Muscle of back (tissue), 11 donors: ENCODE measurements around the gene JAML. TPM values are rescaled to one million over a fixed set of nuclear protein-coding genes. Genes with fewer than 3 reads are reported as not detected.

ENCODE experiments used
- DNase-seq, 3 donors: peaks; one replicate each; pipeline versions ENCODE4 v3.0.0 to v3.0.0-alpha.2; 2013
- polyA plus RNA-seq, 10 donors: library from polyadenylated mRNA; unstranded; fragments of 120-200 nt; gene quantifications; one replicate each; pipeline ENCODE4 v1.2.1, GENCODE V29; 2013; ENCODE audit not compliant: insufficient read length in 10 of 10

Gene JAML
- polyA plus RNA-seq, 10 donors, result 1.4 to 6.4 (median 3.0) TPM

DNA sequence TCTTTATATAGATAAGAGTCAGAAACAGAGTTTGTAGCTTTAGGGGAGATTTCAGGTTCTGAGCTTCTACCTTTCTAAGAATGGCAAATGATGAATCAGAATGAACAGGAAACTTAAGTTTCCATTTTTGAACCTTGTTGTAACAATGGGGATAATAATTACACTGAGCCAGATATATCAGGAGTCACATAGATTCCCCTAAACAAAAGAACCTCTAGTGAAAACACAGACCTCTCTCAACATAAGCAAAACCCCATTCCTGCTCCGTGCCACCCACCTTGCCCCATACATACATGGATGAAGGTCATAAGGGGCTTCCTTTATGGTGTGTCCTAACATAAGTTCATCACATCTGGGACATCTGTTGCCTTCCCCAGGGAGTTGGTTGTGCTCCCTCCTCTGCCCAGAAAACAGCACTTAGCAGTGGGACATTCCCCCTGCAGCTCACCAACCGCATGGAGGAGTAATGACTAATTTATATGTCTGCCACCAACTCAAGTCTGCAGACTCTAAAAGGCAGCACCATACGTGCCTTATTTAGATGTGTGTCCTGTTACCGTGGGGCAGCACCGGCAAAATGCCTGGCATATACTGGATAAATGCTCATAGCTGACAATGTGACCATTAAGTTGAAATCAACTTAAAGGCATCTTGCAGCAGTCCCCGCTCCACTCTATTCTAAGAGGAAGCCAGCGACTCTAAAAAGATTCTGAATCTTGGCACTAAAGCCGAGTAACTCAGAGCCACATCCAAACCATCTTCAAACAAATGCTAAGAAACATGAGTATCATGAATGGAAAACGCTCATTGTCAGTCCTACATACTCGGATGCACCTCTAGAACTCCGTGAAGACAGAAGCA, 8.0 kb downstream of the JAML start:
- DNase-seq, result no peak

DNA sequence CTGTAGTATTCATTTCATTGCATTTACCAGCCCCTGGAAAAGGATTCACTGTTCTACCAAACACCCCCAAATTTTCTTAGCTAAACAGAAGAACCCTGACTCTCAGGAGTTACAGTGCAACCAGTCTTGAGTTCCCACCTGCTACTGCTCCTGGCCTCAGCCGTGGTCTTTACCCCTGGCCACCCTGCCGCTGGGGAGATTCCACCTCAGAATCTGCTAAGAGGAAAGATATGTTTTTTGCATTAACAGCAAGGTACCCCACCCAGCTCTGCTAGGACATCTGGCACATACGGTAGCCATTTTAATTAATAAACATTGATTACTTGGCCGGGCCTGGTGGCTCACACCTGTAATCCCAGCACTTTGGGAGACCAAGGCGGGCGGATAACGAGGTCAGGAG, 9.0 kb downstream of the JAML start:
- DNase-seq, result no peak

DNA sequence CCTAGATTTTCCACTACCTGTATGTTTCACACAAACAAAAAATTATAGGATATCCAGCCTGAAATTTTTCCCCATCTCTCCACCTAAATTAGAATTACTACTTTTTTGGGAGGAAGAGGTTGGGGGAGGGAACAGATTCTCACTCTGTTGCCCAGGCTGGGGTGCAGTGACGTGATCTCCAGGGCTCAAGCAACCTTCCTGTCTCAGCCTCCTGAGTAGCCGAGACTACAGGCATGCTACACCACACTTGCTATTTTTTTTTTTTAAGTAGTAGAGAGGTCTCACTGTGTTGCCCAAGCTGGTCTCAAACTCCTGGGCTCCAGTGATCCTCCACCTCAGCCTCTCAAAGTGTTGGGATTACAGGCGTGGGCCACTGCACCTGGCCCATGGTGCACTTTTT, 9.5 kb downstream of the JAML start:
- DNase-seq, result no peak

DNA sequence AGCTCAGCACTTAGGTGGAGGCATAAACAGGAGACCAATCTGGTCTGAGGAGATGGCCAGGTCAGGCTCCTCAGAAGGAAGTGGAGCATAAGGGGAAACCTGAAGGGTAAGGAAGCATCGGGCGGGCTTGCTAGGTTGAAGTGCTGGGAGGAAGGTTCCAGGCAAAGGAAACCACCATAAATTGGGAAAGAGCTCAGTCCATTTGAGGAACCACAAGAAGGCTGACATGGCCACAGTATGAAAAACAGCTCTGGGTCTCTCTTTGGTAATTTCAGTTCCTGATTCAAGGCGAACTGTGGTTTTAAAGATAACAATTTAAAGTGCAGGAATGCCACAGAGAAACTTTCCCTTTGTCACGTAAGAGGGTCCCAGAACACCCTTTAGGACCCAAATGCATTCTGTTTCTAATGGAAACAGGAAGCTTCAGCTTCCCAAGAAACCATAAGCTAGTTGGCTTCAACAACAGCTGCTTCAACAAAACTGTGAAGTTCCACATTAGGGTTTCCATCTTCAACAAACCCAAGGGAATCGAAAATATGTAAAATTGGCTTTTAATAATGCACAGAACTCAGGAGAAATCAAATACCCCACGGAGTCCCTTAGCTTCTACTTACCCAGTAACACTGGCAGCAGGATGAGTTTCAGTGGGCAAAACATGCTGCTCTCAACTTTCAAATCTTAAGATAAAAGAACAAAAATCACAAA, 10.4 kb downstream of the JAML start:
- DNase-seq, result peak in 2 of 3 donors; percentile 2 to 34

DNA sequence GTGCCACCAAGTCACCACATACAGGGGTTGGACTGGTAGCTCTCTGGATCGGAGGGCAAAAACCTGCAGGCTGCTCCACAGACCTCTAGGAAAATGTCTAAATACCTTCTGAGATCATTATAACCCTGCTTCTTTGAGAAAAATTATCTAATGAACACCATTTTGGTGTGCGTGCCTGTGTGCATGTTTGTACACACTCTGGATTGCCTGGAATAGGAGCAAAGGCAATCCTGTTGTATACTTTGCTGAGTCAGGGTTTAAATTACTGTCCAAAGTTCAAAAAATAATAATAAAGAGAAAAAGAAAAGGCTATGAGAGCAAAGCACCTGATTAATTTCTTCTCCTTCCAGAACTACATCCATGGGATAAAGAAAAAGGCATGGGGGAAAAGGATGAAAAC, 11.0 kb downstream of the JAML start:
- no peak for DNase-seq

DNA sequence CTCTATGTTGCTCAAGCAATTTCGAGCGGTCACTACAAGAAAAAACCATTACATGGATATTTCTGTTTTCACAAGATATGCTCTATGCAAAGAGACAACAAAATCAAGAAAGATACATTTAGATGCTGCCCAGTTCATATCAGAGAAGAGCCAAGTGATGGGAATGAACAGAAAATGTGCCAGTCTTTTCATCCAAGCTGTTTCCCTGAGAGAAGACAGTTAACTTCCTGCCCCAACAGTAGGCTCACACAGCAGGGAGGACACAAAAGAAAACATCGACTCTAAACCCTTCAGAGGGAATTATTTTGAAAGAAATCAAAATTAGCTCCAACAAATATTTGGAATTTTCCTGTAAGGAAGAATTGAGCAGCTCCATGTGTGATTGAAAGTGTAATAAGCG, 11.6 kb downstream of the JAML start:
- DNase-seq, result no peak

DNA sequence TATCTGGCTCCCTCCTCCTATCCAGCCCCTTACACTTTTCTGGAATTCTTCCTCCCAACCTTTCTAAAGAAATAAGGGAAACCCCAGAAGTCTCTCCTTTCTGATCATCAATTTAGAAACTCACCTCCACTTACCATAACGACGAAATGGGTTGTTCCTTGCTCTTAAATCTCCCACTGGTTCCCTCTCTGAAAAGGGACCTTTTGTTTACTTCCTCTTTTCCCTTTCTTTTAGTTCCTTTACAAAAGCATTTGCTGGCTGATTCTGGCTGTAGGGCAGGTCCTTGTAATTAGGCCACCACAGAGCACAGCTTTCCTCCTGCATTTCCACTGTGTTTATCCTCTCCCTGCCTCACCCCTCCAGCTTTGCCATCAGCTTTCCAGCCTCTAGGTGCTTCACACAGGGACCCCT, 12.0 kb downstream of the JAML start:
- no peak for DNase-seq

DNA sequence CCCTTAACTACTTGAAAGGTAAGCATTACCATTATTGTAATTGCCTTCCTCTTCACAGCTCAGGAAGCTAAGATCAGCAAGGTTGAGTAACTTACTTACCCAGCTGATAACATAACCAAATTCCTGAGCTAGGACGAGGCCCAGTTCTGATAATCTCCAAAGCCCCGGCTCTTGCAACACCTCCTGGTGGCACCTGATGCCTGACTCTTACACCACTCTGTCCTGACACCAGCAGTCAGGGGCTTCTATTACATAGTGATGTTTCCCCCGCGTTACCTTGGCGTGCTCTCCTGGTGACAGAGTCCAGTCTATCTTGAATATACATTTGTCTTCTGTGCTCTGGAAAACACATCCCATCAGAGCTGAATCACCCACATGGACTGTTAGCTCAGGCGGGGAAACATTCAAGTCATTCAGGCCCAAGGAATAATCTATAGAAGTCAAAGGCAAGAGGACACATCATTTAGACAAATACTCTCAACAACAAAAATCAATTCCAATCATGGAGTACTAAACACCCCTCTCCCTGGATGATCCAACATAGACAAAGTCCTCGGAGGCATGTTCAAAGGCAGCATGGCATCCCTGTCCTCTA, 12.6 kb downstream of the JAML start:
- DNase-seq, result no peak

DNA sequence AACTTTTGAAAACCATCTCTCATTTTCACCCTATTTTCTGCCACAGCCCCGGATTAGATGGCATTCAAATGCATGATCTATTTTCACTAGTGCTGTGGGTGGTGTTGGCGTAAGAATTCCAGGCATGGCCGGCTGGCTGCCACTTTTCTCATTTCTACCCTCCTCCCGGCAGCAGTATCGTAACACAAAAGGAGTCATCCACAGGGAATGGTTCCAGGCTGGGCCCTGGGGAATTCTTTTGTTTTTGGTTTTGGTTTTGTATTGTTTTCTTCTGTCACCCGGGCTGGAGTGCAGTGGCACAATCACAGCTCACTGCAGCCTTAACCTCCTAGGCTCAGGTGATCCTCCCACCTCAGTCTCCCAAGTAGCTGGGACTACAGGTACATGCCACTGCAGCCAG, 13.8 kb downstream of the JAML start:
- DNase-seq, result no peak

DNA sequence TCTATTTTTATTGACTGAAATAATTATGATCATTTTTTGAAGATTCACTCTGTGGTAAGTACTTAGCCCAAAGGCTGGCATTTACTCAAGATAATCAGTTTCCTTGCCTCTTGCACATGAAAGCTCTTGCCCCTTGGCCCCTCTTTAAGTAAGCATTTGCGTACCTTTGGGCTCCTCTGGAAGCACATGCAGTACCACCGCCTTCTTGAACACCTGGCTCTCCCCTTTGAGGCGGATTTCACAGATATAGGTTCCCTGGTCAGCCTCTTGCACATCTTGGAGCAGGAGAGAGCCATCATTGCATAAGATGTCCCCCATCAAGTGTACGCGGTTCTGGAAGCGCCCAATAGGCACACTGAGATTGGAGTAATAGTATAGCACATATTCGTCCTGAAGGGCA, 14.5 kb downstream of the JAML start:
- DNase-seq, result no peak

DNA sequence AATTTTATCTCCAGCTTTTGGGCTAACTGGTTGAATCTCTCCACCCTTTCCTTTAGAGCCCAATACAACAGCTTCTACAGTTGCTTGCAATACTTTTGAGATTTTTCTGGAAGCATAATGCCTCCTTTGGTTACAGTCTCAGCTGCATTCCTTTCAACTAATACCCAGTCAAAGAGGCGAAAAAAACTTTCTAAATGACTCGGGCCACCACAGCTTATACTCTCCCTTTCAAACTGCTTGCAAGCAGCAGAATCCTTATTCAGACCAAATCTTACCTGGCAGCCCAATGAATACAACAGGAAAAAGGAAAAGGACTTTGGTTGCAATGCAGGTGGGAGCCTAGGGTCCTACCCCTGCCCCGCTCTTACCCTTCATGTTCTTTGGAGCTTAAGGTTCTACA, 15.8 kb downstream of the JAML start:
- DNase-seq, result no peak

DNA sequence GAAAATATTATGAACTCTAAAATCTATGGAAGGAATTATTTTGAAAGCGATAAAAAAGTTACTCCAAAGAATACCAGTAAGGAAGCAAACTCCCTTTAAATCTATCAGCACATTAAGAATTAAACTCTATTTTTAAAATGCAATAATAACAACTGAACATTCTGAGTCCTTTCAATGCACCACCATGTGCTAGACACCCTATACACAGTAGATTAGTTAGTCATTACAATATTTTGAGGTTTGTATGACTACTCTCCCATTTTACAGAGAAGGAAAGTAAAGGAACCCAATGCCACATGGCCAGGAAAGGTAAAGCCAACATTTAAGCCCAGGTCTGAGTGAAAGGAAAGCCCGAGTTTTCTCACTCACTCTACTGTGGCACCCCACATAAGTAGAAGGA, 17.7 kb downstream of the JAML start:
- DNase-seq, result no peak

DNA sequence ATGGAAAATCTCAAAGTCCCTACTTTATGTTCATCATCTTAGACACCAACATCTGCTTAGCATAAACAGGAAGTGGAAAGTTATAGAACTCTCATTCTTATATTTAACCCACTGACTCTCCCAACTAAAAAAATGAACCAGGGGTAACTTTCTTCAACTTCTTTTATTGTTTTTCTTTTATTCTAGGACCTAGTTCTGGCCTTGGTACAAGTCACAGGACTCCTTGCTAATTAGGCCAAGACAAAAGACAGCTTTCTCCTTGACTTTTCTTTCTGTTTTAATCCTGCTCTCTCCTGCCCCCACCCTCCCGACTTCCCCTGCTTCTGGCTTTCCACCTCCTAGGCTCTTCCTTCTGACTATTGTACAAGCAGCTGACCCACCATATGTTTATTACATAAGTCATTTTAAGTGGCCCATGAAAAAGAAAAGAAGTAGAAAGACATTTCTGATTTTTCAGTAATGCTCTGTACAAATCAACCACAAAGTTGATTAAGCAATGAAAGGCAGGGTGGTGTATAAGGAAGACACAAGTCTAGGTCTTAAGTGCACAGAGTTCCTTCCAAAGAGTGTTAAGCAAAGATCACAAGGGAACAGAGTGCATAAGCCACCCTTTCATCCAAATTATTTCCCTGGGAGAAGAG, 18.3 kb downstream of the JAML start:
- peak in 1 of 3 donors; percentile 37 for DNase-seq

DNA sequence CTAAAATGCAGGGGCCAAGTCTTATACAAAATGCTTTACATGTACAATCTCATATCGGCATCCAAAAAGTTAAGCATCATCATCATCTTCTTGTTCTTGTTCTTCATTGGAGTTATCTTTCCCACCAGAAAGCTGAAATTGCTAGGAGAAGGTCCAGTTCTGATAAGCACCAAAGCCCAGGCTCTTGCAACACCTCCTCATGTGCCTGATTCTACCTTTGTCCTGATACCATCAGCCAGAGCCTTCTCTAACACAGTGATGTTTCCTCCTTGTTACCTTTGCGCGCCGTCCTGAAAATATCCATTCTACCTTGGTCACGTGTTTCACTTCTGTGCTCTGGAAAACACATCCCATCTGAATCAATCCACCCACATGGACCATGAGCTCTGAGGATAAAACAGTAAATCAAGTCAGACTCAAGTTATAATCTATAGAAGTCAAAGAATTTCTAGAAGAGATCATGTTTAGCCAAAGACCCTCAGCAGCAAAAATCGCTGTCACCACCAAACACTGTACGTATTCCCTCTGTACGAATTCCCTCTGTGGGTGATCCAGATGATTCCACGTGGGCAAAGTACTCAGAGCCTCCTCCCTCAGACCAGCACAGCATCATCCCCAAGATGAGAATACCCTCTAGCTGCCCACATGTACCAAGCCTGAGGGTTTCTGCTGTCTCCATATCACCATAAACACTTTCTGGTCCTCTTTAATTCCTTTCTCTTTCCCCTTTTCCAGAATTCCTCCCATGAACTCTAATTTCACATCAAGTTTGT, 19.0 kb downstream of the JAML start:
- no peak for DNase-seq

DNA sequence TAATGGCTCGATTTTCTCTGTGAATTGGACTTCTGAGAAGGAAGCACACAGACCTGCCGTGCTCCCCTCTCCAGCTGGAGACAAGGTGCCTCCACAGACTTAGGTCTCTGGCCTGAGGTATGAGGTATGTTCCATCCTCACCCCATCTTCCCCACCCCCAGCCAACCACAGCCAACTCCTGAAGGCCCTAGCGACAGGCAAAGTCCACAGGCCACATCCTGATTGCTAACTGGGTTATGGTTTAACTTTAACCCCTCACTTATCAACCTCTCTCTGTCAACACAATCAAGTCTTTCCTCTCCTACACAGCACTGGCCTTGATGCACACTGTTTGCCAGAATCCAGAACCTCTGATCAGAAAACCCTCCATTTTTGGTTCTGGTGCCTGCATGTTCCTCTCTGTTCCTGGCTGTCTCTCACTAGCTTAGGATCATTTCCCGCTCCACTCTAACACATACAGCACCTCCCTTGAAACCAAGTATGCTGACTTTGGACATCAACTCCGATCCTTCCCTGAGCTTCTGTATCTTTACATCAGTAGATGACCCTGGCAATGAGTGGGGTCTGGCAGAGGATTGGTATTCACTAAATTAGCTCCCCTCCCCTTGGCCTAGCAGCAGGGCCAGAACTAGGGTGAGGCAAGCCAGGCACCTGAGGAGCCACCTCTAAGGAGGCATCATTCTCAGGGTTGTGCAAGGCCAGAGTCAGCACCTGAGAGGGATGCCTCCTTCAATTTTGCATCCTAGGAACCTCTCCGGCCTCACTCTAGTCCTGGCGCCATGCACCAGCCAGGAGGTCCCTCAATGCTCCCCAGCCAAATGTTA, 22.0 kb downstream of the JAML start:
- DNase-seq, result no peak

DNA sequence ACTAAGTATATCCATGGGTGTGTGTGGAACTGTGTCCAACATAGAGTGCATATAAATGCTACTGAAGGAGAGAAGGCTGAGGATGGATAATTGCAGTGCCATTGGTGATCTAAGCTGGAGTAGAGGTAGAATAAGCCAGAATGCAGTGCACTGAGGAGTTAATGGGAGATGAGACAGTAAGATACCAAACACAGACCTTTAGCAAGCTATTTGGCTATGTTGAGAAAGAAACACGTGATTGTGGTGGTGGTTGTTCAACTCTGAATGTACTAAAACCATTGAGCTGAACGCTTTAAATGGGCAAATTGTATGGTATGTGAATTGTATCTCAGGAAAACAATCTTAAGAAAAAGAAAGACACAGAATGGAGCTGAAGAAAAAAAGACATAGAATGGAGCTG, 22.8 kb downstream of the JAML start:
- no peak for DNase-seq

DNA sequence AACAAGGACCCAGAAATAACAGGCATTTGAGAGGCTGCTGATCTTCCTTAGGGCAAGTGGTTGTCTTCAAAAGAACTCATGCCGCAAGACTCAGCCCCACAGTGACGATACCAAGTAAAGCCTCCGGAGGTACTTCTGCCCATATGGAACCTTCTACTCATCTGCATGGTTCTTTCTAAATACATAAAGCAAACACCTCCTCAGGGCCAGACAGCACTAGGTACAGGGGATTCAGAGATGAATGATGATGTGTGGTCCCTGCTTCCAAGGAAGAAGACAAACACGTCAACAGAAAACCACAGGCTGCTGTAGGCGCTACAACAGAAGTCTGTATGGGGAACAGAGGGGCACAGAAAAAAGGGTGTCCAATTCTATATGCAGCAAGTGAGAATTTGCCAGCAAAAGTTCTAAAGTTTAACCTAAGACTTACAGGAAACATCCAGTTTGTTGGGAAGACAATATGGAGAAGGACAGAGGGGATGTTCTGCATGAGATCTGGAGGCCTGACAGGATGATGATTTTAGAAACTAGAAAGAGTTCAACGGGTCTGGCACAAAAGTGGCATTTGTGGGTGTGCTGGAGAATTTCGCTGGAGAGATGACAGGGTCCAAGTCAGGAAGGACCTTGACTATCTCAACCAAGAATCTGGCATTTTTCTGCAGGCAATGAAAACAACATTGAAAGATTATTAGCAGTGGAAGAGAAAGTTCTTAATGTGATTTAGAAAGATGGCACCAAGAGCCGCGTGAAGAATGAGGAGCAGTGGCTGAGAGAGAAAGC, 23.7 kb downstream of the JAML start:
- DNase-seq, result no peak

DNA sequence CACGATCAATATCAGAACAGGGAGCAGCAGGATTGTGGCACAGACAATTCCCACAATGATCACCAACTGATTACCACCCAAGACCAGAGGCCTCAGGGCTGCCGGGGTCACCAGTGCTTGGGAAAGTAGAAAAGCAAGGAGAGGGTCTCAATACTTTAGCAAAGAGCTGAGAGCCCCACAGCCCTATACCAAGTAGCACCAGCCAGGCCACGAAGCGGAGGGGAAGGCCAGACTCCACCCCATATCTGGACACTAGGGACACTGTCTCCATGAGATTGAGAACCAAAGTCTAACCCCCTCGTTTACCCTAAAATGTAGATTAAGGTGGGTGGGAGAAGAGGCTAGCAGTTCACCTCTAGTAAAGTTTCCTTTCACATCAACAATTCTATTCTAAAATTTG, 24.3 kb downstream of the JAML start:
- no peak for DNase-seq

DNA sequence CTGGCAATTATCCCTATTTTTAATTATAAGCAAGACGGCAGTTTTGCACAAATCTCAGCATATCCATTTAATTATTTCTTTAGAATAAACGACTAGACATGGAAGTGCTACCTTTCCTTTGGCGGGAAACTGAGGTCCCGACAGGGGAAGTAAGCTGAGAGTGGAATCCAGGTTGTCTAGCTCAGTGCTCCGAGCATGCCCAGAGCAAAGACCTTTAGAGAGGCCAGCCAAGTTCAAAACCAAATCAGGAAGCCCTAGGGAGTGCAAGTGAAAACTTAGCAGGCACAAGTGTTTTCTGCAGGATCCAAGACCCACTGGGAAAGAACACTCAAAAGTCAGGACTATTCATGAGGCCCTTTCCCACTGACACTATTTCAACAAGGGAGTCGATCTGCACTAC, 25.7 kb downstream of the JAML start:
- DNase-seq, result no peak

DNA sequence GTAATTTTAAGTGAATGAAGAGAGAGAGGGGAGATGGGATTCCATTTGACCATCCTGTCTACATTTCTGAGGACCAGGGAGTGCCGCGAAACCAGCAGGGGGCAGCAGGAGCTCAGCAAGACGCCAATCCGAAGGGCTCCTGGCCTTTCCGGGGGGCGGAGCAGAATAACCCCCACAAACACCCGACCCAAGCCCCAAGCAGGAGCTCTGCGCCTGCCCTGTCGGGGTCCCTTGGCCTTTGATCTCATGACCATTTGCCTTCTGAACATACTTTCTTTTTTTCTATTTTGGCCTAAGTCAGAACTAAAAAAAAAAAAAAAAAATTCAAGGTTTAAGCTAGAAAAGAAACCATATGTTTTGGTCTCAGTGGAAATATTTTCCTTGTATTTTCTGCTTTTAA, 26.4 kb downstream of the JAML start:
- peak; percentile 43 to 86 (median 71) for DNase-seq
